GM19043 (cell line): ENCODE data around the gene KCTD13.

Experiments used
- ATAC-seq: cut with Tn5 transposase; IDR thresholded peaks from one replicate; pipeline ENCODE4 v1.9.1; 2021; ENCODE audit warnings: low read depth; ENCODE audit not compliant: unreplicated experiment

The KCTD13 gene

DNA sequence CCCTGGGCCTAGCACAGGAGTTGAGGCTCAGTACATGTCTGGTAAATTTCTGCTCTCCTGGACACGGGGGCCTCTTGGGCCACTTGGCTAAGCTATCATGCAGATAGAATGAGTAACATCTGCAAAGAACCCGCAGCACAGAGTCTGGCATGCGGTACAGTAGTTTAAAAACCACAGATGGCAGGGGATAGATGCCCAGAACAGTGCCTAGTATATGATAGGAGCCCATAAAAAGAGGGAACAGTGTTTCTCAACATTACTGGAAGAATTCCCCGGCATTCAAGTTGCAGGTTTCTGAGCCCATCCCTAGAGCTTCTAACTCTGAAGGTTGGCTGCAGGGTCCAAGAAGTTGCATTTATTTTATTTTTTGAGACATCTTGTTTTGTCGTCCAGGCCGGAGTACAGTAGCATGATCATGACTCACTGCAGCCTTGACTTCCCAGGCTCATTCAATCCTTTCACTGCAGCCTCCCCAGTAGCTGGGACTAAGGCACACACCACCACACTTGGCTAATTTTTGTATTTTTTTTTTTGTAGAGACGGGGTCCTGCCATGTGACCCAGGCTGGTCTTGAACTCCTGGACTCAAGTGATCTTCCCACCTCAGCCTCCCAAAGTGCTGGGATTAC, 68.8 kb downstream of the KCTD13 start:
- ATAC-seq, result no peak
